Inflammatory macrophage treated with lipopolysaccharide for 1 hour (primary cell): ENCODE data around the gene NAPSA.

Experiments
- DNase-seq, 2 donors: peaks; one replicate each; pipeline ENCODE4 v3.0.0-alpha.2; 2020 to 2022

The NAPSA gene

DNA sequence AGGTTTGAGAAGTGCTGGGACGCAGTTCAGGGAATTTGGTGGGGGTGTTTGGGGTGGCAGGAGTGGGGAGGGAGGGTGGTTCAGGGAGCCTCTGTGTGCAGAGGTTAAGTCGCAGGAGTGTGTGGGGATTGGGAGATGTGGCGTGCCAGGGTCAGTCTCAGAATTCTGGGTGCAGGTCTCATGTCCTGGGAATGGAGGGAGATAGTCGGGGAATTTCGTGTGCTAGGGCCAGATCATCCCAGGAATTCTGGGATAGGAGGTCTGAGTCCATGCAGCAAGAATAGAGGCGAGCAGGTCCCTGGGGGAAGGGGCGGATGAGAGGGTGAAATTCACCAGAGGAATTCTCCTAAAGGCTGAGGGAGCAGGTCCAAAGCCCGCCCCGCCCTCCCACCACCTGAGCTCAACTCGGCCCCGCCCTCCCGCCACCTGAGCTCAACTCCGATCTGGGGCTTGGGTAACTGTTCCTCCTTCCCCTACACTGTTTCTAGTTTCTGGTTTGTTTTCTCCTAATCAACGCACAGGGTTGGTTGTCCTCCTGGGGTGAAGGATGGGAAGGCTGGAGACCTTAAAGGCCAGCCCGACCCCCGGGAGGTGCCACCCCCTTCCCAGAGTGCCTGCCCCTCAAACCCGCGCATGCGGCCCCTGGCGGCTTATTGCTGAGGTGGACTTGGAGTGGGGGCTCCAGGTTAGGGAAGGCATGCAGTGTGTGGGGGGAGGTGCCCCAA, 51.5 kb downstream of the NAPSA start:
- DNase-seq: no peak

DNA sequence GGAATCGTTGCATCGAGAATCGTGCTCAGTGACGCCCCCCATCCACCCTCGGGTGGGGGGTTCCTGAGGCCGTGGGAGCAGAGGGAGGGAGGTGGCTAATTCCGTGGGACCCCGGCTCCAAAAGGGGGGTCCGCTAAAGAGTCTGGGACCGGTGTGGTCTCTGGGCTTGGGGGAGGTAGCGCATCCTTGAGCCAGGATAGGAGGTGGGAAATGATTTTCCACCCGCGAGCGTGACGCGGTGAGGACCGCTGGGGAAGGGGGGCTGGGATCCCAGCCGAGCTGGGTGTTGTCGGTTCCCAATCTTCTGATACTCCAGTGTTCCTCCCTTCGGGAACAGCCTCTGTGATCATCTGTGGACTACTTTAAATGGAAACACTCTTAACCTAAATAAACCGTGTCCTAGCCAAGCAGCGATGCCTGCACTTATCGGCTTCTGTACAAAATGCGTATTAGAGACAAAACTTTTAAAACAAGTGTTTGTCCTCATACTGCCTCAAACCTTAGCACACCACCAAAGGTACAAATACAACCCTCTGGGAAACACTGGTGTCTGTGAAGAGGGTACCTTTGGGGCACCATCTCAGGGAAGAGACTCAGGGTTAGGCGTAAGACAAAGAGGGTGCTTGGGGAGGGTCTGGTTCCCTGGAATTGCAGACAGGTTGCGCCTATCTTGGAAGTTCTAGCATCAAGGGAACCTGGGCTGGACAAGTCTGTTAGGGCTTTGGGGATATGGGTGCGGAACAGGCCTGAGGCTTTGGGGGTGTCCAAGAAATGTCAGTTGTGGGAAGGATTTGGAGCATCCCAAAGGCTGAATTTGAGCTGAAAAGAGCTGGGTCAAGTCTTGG, 52.2 kb downstream of the NAPSA start:
- no peak for DNase-seq

DNA sequence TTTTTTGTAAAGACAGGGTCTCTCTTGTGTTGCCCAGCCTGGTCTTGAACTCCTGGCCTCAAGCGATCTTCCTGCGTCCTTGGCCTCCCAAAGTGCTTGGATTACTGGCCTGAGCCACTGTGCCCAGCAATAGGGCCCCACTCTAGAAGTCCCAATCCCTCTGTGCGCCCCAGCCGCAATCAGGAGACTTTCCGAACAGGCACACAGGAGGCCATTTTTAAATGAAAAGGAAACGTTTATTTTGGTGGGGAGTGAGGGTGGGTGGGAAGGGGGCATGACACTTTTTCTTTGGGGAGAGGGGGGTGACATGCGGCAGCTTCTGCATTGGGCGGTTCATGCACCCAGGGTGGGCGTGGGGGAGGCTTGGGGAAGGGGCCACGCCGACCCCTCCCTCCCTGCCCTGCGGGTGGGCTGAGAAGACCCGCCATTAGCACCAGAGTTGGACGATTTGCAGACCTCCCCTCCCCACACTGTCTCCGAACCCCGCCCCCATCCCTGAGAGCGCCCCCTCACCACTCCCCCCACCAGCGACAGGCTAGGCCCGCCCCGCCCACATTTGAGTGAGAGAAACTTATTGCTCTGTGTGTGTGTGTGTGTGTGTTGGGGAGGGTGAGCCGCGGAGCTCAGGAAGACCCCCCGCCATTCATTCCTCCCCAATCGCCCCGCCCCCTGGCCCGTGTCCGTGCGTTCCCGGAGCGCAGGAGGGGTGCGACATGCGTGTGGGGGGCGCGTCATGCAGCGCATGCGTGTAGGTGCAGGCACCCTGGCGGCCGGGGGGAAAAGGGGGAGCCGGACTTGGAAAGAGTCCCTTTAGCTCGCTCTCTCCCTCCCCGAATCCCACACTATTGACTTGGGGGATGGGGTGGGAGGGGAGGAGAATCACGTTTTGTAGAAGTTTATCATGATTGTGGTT, 53.5 kb downstream of the NAPSA start:
- no peak for DNase-seq

DNA sequence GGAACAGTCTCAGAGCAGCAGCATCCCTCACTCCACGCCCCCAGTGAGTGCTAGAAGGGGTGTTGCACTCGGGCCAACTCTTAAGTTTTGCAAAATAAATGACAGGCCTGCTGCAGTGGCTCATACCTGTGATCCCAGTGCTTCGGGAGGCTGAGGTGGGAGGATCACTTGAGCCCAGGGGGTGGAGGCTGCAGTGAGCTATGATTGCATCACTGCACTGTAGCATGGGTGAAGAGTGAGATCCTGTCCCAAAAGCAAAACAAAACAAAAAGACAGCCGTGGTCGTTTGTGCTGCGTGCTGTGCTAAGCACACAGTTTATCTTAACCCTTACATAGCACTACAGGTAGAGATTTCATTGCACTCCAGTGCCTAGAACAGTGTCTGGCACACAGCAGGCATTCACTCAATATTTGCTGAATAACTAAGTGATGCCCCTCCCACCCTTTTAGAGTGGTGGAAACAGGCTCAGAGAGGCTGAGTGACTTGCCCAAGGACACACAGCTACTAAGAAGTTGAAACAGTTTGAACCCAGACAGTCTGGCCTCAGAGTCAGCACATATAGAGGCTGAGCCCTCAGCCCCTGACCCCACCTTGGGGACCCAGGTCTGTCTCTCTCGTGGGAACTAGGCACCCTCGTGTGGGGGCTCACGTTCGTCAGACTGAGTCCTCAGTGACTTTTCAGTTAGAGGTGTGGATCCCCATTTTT, 54.5 kb downstream of the NAPSA start:
- DNase-seq: no peak

DNA sequence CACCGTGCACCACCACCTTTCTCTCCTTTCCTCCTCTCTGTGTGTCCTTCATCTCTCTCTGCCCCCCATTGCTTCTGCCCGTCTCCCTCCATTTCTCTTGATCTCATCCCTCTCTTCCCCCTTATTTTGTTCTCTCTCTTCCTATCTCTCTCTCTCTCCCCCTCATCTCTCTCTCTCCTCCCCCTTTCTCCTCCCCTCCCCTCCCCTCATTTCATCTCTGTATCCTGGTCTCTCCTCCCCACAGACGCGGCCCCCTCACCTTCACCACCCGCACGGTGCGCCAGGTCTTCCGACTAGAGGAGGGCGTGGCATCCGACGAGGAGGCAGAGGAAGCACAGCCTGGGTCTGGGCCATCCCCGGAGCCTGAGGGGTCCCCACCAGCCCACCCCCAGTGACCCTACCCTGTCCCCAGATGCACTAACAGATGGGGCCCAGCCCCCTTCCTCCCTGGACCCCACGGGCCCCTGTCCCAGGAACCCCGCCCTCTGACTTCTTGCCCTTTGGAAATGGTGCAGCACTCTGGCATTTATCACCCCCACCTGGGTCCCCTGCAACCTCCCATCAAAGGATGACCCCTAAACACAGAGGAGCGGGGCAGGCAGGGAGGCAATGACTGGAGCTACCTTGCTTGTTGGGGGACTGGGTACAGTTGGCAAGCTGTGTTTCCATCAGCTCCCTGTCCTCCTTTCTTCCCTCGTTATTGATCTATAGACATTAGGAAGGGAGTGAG, 55.9 kb downstream of the NAPSA start:
- DNase-seq: no peak

DNA sequence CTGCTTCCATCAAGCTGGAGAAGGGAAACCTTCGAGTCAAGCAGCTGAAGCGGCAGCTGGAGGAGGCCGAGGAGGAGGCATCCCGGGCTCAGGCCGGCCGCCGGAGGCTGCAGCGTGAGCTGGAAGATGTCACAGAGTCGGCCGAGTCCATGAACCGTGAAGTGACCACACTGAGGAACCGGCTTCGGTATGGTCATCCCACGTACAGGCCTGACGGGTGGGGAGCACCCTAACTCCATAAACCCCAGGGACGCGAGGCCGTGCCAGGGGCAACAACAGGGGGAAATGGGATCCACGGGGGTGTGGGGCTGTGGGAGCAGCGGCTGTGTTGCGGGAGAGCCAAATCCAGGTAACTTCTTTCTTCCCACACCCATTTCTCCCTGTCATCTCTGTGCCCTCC, 56.4 kb downstream of the NAPSA start:
- DNase-seq: no peak
